Stimulated activated naive CD8-positive, alpha-beta T cell treated with anti-CD3 and anti-CD28 coated beads, Interleukin-15, Interleukin-2, amounts not matched to agents 100 U/mL and 50 U/mL, for 24 hours (primary cell): Measurements from ENCODE around the gene CABP7.
A peak's percentile ranks its signal among the peaks of the same experiment; 100 is the strongest.

Source experiments
- ATAC-seq: fragments of 150-1000 bp; cut with Tn5 transposase; one replicate; pipeline ENCODE4 v1.10.0; 2021
- DNase-seq: peaks from one replicate; pipeline ENCODE4 v3.0.0; 2021

The CABP7 gene

DNA sequence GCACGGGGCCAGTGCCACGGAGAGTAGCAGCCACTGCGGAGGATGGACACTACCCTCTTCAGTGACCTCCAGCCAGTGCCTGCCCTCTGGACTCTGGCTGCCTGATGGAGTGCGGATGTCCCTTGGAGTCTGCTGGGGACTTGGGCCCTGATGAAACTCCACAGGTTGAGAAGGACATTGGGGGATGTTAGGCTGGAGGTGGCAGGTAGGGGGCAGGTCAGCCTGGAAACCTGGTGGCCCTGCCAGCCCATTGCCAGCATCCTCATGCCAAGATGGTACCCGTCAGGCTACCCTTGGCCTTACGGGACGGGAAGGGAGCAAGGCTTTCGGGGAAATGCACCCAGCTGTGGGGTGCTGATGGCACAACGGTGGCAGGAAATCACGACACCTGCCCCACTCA lies 4.0 kb downstream of the CABP7 start:
- DNase-seq (no peak), ATAC-seq (no peak)

DNA sequence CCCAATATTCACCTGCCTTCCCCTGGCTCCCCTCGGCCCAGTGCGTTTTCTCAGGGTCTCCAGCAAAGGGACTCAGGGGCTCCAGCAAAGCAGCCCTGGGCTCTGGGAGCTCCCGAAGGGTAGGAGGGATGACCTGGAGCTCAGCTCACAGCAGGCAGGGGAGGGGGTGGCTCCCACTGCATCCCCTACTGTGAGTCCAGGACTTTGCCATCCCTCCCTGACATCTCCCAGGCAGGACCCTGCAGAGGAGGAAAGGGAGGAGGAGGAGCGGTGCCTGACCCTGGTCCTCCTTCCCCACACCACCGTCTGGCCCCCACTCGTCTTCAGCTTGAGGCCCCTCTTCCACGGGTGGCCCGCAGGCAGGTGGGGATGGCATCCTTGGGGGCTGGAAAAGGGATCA lies 5.0 kb downstream of the CABP7 start:
- ATAC-seq, result no peak
- no peak for DNase-seq

DNA sequence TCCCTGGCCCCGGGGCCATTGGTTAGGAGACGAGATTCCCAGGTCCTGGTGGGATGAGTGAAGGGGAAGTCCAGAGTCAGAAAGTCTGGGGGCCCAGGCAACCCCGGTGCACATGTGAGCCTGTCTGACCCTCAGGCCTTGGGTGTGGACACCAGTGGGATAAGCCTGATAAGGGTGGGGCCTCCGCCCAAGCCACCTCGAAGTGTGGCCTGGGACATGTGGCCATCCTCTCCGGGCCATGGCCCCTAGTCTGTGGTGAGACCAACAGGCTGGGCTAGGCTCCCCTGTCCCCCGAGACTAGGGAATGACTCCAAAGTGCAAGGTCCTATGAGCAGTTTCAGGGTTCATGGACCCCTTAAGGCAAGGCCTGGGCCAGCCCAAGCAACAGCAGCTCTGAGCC lies 6.3 kb downstream of the CABP7 start:
- no peak for DNase-seq
- no peak for ATAC-seq

DNA sequence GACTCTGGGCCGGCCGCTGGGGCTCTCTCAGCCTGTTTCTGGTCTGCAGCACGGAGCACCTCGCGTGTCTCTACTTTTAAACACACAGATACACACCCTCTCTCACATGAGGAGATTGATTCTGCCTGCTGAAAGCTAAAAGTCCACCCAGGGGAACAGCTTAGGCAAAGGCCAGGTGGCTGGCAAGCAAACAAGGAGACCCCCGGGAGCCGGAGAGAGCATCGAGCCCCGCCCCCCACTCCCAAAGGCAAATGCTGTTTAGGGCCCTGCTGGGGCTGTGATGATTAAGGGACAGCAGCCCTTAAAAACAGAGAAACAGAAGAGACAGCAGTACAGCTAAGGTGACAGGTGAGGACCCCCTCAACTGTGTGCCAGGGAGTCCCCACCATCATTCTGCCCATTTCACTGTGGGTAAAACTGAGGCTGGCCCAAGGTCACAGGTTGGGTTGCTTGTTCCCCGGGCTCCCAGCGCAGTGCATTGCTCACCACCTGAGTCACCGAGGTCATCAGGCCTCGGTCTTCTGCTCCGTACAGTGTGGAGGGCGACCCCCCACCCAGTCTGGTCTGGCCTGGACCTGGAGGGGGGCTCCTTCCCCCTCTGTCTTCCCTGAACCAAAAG lies 6.8 kb downstream of the CABP7 start:
- ATAC-seq (no peak), DNase-seq (no peak)

DNA sequence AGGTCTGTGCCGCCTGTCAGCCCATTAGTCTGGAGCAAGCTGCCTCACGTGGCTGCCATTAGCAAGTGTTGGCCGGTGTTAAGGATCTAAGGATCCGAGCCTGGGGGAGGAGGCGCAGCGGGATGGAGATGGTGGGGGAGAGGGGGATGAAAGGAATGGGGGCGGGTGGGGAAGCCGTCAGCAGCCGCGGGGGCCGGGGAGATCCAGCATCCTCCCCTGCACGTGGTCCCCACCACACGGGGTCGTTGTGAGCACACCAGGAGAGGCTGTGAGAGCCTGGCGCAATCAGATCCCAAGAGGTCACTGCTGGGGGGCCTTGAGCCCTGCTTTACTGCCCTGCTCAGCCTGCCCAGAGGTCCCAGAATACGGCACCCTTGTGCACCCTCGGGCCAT lies 7.3 kb downstream of the CABP7 start:
- peak; percentile 38 for DNase-seq
- no peak for ATAC-seq

DNA sequence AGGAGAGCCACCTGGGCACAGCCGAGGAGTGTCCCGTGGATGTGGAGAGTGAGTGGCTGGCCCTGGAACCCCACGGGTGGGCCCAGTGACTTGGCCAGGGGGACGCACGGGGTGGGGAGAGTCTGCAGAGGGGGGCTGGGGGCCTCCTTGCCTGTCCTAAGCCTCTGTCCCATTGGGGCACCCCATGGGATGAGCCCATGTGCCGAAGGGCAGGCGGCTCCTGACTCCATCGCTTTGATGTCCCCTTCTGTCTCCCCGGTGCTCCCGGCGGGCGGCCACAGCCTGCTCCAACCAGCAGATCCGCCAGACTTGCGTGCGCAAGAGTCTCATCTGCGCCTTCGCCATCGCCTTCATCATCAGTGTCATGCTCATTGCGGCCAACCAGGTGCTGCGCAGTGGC lies 9.4 kb downstream of the CABP7 start:
- no peak for DNase-seq
- ATAC-seq, result no peak

DNA sequence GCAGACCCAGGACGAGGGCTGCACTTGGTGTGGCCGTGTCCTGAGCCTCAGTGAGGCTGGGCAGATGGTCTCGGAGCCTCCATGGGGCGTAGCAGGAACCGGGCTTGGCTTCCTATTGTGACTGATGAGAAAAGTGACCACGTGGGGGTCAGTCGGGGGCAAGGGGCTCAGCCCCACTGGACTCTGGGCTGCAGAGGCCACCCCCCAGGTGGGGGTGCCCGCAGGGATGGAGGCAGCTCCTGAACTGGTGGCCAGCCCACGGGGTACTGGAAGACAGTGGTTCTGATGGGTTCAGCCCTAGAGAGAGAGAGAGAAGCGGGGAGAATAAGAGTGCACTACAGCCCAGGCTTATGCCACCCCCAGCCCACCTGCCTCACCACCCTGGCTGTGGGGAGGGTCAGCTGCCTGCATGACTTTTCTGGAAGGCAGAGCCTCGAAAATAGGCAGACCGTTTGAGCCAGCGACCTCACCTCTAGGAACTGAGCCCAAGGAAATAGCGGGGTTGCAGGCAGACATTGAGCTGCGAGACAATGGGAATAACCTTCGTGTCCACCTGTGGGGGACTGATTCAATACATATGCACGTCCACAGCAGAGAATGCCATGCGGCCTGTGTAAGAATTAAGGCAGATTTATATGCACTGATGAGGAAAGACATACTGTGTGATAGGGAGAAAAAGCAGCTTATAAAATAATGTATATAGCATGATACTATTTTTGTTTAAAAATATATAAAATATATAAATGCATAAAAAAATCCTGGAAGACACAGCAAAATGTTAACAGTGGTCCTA lies 11.5 kb downstream of the CABP7 start:
- DNase-seq (no peak), ATAC-seq (no peak)

DNA sequence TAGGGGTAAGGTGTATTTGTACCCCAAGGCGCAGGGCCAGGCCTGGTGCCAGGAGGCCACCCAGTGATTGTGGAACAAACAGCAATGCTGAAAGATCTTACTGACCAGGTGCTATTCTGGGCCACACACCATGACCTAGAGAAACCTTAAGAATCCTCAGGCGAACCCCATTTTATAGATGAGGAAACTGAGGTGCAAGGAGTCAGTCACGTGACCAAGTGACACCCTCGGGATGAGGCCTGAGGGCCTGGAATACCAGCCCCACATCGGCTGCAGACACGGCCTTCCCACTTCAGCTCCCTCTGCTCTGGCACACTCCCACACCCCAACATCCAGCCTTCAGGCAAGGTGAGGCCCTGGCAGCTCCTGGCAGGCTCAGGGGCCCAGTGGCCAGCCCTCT lies 13.1 kb downstream of the CABP7 start:
- no peak for ATAC-seq
- DNase-seq, result no peak

DNA sequence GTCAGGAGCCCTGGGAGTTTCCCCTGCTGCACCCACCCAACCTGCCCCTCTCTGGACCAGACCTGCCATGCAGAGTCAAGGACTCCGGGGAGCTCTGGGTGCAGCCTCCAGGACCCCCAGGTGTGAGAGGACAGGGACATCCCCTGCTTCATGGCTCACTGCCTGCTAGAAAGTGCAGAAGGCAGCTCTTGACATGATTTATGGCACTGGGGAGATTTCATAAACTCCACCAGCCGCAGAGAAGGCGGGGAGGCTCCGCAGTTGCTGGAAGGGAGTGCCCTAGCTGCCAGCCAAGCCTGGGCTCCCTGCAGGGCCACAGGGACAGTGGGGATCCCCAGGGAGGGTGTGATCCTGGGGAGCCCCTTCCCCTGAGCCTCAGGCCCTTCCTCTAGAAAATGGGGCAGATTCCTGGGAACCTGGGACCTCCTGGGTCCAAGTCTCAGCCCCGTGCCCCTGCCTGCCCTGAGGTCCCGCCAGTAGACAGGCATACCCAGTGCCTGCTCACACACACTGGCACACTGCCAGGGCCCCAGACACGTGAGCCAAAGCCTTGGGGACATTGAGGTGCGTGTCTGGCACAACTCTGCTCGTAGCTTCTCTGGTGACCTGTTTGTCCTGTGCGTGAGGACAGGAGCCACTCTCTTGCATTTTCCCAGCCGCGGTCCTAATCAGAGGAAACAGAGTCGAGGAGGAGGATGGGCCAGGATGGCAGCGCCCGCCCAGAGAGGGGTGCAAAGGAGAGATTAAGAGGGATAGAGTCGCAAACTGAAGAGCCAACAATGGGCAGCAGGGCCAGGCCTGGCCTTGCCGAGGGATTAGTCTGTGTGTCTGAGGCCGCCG lies 13.8 kb downstream of the CABP7 start:
- DNase-seq (no peak), ATAC-seq (no peak)

DNA sequence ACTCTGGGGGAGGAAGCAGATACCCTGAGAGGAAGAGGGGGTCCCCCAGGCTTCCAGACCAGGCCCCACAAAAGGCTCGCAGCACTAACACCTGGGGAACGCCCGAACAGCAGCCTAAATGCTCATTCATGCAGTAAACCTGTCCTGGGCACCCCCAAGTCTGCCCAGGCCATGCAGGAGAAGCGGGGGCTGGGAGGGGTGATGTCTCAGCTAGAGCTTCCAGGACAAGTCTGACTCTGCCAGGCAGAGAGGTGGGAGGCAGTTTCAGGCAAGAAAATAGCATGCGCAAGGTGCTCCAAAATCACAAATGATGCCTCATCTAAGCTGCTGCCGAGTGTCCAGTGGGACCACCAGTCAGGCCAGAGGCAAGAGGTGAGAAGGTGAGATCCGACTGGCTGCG lies 14.6 kb downstream of the CABP7 start:
- no peak for ATAC-seq
- DNase-seq, result no peak

DNA sequence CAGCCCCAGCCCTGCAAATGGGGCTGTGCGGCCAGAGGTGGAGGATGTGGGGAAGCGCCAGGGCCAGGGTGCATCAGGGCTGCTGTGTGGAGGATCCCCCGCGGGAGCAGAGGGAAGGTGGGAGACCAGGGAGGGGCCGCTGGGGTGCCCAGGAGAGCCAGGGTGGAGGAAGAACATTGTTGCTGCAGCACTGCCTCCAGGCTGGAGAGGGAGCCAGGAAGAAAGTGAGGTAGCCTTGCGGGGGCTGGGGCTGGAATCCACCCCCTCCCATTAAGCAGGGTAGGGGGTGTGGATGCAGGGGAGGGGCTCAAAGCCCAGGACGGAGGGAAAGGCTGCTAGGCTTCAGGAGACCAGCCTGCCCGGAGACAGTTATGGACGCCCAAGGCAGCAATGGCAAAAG lies 15.0 kb downstream of the CABP7 start:
- no peak for DNase-seq
- ATAC-seq, result no peak

DNA sequence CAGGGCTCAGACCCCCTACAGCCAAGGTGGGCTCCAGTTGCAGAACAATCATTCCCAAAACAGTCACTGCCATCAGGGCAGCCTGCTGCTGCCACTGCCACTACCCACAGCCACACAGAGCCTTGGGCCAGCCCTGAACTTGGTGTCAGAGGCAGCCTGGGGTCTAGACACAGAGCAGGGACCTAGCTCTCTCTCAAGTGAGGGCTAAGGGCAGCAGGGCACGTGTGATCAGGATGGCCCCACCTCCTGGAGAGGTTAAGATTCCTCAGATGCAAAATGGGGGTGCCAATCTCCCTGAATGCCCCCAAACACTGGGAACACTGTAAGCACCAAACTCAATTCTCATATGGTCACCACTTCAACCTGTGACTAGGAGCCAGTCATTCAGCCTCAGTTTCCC lies 15.6 kb downstream of the CABP7 start:
- ATAC-seq (no peak), DNase-seq (no peak)

DNA sequence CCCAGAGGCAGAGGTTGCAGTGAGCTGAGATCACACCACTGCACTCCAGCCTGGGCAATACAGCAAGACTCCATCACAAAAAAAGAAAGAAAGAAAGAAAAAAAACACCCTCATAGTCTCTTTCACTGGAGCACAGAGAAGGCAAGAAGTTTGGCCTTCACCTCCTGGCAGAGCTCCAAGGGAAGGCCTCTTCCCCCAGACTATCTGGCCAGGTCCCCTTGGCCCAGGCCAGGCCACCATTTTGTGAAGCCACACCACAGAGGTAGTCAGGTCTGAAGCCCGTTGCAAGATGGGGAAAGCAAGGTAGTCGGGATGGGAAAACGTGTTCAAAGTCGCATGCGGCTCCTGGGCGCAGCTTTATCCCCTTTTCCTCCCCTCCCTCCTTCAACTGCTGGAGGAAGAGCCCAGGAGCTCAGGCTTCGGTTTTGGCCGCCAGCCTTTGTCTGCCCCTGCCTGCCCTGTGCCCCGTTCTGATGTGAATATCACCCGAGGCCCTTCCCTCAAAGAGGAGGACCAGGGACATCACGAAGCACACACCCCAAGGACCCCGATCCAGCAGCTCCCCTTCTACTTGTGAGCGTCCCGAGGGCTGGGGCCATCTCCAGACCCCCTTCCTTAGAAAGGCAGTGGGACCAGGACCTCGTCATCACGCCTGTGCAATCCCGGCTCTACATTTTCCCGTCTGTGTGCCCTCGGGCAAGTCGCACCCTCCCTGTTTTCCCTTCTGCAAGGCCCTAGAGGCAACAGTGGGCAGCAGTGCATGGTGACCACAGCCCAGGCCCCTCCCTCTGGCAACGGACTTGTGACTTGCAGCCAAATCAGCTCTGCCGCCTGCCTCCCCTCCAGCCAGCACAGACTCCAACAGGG lies 17.7 kb downstream of the CABP7 start:
- DNase-seq (no peak), ATAC-seq (no peak)

DNA sequence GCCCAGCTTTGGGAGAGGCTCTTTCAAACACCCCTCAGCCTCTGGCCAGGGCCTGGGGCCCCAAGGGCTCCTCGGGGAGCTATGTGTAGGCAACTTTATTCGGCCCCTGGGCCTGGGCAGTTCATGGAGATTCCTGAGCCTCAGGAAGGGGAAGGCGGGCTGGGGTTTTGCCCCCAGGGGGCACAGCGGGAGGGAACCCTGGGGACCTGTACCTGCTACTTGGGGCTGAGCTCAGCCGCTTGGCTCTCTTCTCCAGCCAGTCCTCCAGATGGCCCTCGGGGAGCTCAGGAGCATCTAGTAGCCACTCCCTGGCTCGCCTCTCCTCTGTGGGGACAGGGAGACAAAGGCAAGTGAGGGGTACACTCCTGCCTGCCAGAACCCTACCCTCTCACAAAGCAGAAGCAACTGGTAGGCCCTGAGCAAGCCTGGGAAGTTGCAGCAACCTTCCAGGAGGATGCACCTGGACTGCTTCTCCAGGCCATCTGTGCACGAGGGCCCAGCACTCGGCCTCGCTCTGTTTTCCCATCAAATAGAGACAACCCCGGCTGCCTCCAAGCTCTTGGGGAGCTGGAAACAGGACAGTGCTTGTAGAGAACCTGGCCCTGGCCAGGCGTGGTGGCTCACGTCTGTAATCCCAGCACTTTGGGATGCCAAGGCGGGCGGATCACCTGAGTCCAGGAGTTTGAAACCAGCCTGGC lies 18.5 kb downstream of the CABP7 start:
- DNase-seq (no peak), ATAC-seq (no peak)

DNA sequence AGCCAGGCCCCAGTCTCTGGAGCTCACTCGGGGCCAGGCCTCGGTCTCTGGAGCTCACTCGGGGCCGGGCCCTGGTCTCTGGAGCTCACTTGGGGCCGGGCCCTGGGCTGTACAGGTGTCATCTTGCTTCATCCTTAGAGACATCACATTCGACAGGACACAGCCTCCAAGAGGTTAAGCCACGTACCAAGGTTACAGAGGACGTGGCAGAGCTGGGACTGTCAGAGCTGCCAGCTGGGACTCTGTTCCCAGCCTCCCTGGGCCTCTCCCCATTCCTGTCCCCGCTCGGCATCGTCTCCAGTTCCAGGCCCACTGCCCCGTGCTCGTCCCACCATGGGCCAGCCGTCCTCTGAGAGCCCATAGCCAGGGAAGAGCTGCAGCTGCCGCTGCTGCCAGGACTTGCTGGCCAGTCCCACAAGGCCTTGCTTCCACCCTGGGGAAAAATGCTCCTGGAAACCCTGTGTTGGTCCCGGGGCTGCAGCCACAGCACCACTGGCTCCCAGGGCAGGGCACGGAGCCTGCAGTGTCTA lies 19.6 kb downstream of the CABP7 start:
- DNase-seq (no peak), ATAC-seq (no peak)

DNA sequence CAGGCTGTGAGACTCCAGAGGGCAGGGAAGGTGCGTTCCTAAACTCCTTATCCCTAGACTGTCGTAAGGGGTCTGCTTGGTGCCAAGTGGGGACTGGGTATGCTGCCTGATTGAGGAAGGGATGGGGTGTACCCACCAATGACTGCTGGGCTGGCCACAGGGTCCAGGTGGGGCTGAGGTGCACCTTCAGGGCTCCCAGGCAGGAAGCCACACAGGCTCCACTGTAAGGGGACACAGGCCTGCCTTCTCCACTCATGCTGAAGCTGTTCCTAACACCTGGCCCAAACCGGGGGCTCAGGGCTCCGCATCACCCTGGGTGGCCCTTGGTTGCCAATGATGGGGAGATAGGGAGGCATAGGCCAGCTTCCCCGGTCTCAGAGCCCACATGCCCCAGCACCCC lies 20.4 kb downstream of the CABP7 start:
- no peak for DNase-seq
- no peak for ATAC-seq

DNA sequence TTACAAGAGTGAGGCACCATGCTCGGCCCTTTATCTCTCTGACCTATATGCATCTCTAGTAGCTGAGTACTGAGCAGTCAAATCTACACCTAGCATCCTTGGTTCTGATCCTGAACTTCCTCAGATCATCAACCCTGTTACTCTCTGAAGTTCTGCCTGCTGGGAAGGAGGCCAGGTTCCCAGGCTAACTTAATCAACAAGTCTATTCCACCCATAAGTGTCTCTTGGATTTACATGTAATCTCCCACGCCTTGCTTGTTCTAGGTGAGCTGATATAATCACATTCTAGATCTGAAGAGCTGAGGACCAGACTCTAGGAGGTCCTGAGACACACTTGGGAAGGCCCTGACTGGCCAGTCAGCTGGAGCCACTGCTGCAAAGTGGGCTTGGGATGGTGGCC lies 22.1 kb downstream of the CABP7 start:
- no peak for ATAC-seq
- DNase-seq, result no peak

DNA sequence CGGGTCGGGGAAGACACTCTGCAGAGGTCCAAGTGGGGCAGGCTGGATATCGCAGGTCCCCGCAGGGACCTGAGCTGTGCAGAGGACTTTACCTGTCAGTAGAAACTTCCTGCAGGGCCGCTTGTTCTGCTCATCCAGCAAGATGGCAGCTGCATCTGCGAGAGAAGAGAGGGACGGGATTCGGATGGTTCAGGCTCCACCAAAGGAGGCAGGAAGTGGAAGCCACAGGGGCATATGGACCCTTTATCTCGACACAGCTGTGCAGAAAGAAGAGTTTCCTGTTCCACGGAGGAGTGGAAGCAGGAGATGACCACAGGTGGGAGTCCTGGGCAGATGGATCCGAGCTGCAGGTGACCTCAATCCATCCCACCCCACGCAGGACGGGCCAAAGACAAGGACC lies 22.5 kb downstream of the CABP7 start:
- no peak for DNase-seq
- ATAC-seq, result no peak

DNA sequence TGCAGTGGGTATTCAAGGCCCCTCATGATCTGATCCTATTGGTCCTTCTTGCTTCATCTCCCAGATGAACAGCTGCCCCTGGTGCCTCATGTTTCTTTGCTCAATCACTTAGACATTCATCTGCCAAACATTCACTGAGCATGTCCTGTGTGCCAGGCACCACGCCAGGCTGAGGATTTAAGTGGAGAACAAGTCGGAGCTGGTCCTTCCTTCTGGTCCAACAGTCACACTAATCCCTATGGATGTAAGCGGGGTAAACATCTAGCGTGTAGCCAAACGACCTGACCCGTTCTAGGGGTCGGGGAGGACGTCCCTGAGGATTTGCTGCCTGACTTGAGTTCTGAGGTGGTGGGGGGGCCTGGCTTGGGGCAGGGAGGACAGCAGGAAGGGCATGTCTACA lies 25.1 kb downstream of the CABP7 start:
- DNase-seq (no peak), ATAC-seq (no peak)

DNA sequence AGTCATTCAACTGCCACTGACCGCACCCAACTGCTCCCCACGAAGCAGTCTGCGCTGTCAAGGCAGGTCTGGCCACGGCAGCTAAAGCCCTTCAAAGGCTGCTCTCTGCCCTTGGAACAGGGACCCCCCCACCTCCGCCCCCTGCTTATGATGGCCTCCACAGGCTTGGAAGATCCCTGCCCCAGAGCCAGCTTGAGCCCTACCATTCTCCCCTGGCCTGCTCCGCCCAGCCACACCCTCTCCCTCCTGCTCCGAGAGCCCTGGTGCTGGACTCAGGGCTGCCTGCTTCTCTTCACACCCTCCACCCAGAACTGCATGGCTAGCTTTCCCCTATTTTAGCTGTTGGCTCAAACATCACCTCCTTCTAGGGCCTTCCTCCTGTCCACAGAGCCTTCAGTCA lies 28.0 kb downstream of the CABP7 start:
- DNase-seq, result no peak
- ATAC-seq, result no peak

DNA sequence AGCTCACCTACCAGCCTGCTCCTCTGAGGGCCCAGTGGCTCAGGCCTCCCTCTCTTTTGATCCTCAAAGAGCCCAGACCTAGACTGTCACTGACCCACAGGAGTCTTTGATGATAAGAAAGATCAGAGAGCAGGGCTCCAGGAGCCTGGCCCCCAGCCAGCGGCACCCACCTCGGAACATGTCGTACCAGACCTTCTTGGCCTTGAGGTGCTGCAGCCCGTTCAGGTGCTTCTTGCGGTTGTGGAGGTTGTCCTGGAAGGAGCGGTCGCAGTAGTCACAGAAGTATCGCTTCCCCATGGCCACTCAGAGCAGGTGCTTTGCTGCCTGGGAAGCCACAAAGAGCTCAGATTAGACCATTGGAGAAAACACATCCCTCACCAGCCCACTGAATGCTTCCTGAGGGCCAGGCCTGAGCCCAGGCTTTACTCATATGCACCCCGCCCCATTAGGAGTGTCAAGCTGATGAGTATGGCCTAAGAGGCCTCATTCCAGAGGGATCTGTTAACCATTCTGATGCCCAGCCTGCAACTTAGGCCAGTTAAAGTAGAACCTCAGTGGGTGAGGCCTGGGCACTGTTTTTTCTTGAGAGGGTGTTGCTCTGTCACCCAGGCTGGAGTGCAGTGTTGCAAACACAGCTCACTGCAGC lies 28.6 kb downstream of the CABP7 start:
- DNase-seq (no peak), ATAC-seq (no peak)
